A673 (cell line): ENCODE results near the gene CTSZ. TPM values are rescaled to one million over a fixed set of nuclear protein-coding genes. Genes with fewer than 3 reads are reported as not detected.

Source experiments
- BruUV-seq: library from RNA; stranded (reverse); fragments of 400-500 nt; replicated peaks from 2 replicates; lab custom pipeline; 2021; lab: Mats Ljungman, UMichigan
- CTCF ChIA-PET: fragments of 300-600 bp; sonication (Branson Sonifier 250); formaldehyde crosslinking; loops from one replicate; lab custom pipeline; 2022; ENCODE audit warnings: antibody characterized with exemption; lab: Charles Lee
- POLR2A ChIA-PET: fragments of 300-600 bp; sonication (Branson Sonifier 250); formaldehyde crosslinking; loops from one replicate; lab custom pipeline; 2022; ENCODE audit warnings: antibody characterized with exemption; ENCODE audit not compliant: low non-redundant PET; lab: Charles Lee
- DNase-seq: peaks from one replicate; pipeline ENCODE4 v3.0.0-alpha.2; 2015; ENCODE audit warnings: low spot score
- H3K27ac ChIP-seq: fragments of 200-600 bp; sonication (generic); 2 replicates; pipeline ENCODE4 v1.5.1; 2016; ENCODE audit warnings: mixed run types, low read depth, mild to moderate bottlenecking, mixed read lengths, antibody characterized with exemption, low read length; ENCODE audit not compliant: poor library complexity, severe bottlenecking
- H3K27me3 ChIP-seq: fragments of 200-600 bp; sonication (generic); replicated peaks from 2 replicates; pipeline ENCODE4 v1.6.1; 2017; ENCODE audit warnings: mixed run types, low read depth, mild to moderate bottlenecking, mixed read lengths, antibody characterized with exemption, low read length; ENCODE audit not compliant: insufficient read depth, poor library complexity
- H3K36me3 ChIP-seq: fragments of 200-600 bp; sonication (generic); 2 replicates; pipeline ENCODE4 v1.6.1; 2016; ENCODE audit warnings: mixed run types, mild to moderate bottlenecking, mixed read lengths, antibody characterized with exemption, low read length; ENCODE audit not compliant: insufficient read depth, poor library complexity, severe bottlenecking
- H3K4me1 ChIP-seq: fragments of 200-600 bp; sonication (generic); 2 replicates; pipeline ENCODE4 v1.6.1; 2017; ENCODE audit warnings: mixed run types, mild to moderate bottlenecking, mixed read lengths, antibody characterized with exemption, low read length; ENCODE audit not compliant: insufficient read depth, poor library complexity, severe bottlenecking
- H3K4me3 ChIP-seq: fragments of 200-600 bp; sonication (generic); 2 replicates; pipeline ENCODE4 v1.5.1; 2016; ENCODE audit warnings: low read depth, mixed run types, mild to moderate bottlenecking, mixed read lengths, low read length; ENCODE audit not compliant: poor library complexity, severe bottlenecking
- H3K9me3 ChIP-seq: fragments of 200-600 bp; sonication (generic); 2 replicates; pipeline ENCODE4 v1.6.1; 2016; ENCODE audit warnings: mixed run types, low read depth, mild to moderate bottlenecking, mixed read lengths, antibody characterized with exemption, low read length; ENCODE audit not compliant: poor library complexity, severe bottlenecking
- EZH2 ChIP-seq: fragments of 200-600 bp; sonication (generic); IDR thresholded peaks from 2 replicates; pipeline ENCODE4 v1.6.1; 2017; ENCODE audit warnings: borderline replicate concordance, low read depth, mild to moderate bottlenecking, mixed read lengths, antibody characterized with exemption, low read length; ENCODE audit not compliant: poor library complexity, severe bottlenecking
- intact Hi-C: fragments of 100-400 bp; cut with micrococcal nuclease; formaldehyde crosslinking; loops from one replicate; pipeline ENCODE4 v1.10.0; 2022; ENCODE audit not compliant: unreplicated experiment
- total RNA-seq: library from RNA; stranded (reverse); gene quantifications from 2 replicates; pipeline ENCODE4 v1.2.3, GENCODE V29; 2021
- TF ChIP-seq, protein P1 (sequence below): fragments of 300-800, 200-600 bp; sonication (generic); conservative IDR thresholded peaks from 2 replicates; pipeline ENCODE4 v1.5.1; 2017; ENCODE audit warnings: low read depth, mild to moderate bottlenecking, antibody characterized with exemption, low read length, moderate library complexity, mixed read lengths

CTSZ gene
- total RNA-seq, 1 experiment from 2014 or later: 1.2 TPM

DNA sequence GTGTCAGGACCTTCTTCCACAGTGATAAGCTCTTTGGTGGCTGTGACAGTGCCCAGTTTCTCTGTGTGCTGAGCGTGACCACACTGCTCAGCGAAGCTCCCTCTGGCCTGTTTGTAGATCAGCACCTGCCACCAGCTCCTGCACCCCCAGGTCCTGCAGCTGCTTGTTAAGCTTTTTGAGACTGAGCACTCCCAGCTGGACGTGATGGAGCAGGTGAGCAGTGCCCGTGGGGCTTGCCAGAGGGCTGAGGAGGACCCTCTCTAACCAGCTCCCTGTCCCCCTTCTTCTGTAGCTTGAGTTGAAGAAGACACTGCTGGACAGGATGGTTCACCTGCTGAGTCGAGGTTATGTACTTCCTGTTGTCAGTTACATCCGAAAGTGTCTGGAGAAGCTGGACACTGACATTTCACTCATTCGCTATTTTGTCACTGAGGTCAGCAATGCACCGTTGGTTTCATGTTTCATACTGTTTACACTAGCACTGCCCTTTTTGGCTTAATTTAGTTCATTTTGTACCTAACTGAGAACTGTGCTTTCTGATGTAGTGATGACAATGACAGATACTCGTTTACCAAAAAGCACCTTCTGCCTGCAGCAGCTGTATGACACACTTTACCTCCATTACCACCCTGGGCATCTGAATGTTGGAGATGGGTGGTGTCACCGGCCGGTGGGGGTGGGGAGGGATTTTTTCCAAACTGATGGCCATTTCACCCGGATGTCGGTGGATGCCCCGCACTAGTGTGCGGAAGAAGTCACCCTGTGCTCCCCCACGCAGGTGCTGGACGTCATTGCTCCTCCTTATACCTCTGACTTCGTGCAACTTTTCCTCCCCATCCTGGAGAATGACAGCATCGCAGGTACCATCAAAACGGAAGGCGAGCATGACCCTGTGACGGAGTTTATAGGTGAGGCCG lies 13.5 kb downstream of the CTSZ start:
- no peak overlapping the region for H3K27ac ChIP-seq
- ChIA-PET POLR2A (no interaction called here), CTCF (no interaction called here)
- intact Hi-C loops: no loop called here
- H3K9me3 ChIP-seq: no peaks in the 10 kb centered on the region
- BruUV-seq: no TSS peak
- H3K36me3 ChIP-seq: peaks cover 75% of the 10 kb centered on the region
- DNase-seq: no peak
- H3K27me3 ChIP-seq: no peaks in the 10 kb centered on the region
- TF ChIP-seq EZH2: no peak
- TF ChIP-seq, protein P1, sequence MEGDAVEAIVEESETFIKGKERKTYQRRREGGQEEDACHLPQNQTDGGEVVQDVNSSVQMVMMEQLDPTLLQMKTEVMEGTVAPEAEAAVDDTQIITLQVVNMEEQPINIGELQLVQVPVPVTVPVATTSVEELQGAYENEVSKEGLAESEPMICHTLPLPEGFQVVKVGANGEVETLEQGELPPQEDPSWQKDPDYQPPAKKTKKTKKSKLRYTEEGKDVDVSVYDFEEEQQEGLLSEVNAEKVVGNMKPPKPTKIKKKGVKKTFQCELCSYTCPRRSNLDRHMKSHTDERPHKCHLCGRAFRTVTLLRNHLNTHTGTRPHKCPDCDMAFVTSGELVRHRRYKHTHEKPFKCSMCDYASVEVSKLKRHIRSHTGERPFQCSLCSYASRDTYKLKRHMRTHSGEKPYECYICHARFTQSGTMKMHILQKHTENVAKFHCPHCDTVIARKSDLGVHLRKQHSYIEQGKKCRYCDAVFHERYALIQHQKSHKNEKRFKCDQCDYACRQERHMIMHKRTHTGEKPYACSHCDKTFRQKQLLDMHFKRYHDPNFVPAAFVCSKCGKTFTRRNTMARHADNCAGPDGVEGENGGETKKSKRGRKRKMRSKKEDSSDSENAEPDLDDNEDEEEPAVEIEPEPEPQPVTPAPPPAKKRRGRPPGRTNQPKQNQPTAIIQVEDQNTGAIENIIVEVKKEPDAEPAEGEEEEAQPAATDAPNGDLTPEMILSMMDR: no peak
- H3K4me3 ChIP-seq: no peak overlapping the region
- H3K4me1 ChIP-seq: no peaks in the 10 kb centered on the region

DNA sequence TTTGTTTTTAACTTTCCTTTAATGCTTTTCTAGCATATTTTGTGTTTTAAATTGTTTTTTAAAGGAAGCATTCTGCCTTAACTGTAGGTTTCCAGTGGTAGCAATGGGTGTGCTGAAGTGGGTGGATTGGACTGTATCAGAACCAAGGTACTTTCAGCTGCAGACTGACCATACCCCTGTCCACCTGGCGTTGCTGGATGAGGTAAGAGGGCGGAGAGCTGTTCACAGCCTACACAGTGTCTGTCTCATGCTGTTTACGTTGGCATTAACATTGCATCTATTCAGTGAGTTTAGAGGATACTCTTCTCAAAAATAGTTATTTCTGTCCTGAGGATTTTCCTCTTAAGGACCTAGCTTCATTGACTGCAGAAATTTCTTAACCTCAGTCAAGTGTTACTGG lies 14.1 kb downstream of the CTSZ start:
- BruUV-seq: no TSS peak
- Histone ChIP-seq H3K9me3 (no peaks in the 10 kb centered on the region), H3K4me3 (no peak overlapping the region), H3K36me3 (peaks cover 82% of the 10 kb centered on the region), H3K27me3 (no peaks in the 10 kb centered on the region), H3K4me1 (no peaks in the 10 kb centered on the region), H3K27ac (no peak overlapping the region)
- intact Hi-C loops: no loop called here
- no peak for TF ChIP-seq EZH2
- TF ChIP-seq, protein P1: no peak
- ChIA-PET CTCF (no interaction called here), POLR2A (no interaction called here)
- no peak for DNase-seq

DNA sequence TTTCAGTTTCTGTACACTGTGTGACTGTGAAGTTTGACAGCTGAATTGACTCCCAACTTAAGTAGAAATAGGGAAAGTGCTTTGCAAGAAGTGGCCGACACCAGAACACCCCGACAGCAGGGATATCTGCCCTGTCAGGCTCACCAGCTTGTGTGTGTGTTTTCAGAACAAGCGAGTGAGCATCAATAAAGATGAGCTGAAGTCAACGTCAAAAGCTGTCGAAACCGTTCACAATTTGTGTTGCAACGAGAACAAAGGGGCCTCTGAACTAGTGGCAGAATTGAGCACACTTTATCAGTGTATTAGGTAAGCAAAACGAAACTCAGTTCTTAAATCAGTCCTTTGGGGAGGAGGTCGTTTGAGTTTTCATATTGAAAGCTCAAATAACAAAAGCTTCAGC lies 15.3 kb downstream of the CTSZ start:
- Histone ChIP-seq H3K36me3 (peaks cover 94% of the 10 kb centered on the region), H3K4me3 (no peak overlapping the region), H3K27me3 (no peaks in the 10 kb centered on the region), H3K4me1 (no peaks in the 10 kb centered on the region), H3K27ac (no peak overlapping the region), H3K9me3 (no peaks in the 10 kb centered on the region)
- ChIA-PET CTCF (no interaction called here), POLR2A (interaction anchor here (0.6 kb wide), 1 partner anchor 63 kb away, joined by 3 read pairs; no protein-coding TSS in a partner anchor)
- intact Hi-C loops: no loop called here
- DNase-seq: no peak
- BruUV-seq: no TSS peak
- TF ChIP-seq, protein P1: no peak
- no peak for TF ChIP-seq EZH2
